HG02840 (cell line): ENCODE results near the gene NOTUM.

Source experiments
- ATAC-seq: cut with Tn5 transposase; IDR thresholded peaks from one replicate; pipeline ENCODE4 v1.9.1; 2021; ENCODE audit warnings: mild to moderate bottlenecking, moderate library complexity, moderate number of reproducible peaks; ENCODE audit not compliant: unreplicated experiment, low FRiP score

The NOTUM gene

DNA sequence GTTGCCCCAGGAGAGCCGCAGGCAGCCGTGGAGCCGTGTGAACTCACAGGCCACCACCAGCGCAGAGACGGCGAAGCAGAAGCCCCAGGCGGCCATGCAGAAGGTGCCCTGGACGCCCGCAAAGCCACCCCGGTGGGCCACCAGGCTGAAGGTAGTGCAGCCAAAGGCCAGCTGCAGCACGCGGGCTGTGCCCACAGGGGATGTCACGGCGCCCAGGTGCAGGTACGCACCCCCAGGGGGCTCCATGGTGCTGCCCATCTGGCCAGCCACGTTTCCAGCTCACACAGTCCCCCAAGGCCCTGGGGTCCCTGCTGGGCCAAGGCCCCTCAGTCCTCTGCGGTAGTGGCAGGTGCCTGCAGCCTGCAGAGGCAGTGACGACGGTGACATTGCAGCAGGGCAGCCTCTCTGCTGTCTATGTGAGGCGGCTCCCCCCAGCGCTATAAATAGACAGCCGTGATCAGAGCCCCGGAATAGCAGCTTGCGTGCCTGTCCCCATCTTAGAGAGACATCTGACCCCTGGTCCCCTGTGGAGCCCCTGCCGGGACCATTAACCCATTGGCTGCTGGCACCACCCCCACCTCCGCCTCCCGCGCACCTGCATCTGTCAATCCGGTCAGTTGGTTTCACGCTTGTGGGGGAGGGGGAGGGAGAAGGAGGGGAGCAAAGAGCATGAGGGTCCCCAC is 19.4 kb downstream of the NOTUM start:
- no peak for ATAC-seq

DNA sequence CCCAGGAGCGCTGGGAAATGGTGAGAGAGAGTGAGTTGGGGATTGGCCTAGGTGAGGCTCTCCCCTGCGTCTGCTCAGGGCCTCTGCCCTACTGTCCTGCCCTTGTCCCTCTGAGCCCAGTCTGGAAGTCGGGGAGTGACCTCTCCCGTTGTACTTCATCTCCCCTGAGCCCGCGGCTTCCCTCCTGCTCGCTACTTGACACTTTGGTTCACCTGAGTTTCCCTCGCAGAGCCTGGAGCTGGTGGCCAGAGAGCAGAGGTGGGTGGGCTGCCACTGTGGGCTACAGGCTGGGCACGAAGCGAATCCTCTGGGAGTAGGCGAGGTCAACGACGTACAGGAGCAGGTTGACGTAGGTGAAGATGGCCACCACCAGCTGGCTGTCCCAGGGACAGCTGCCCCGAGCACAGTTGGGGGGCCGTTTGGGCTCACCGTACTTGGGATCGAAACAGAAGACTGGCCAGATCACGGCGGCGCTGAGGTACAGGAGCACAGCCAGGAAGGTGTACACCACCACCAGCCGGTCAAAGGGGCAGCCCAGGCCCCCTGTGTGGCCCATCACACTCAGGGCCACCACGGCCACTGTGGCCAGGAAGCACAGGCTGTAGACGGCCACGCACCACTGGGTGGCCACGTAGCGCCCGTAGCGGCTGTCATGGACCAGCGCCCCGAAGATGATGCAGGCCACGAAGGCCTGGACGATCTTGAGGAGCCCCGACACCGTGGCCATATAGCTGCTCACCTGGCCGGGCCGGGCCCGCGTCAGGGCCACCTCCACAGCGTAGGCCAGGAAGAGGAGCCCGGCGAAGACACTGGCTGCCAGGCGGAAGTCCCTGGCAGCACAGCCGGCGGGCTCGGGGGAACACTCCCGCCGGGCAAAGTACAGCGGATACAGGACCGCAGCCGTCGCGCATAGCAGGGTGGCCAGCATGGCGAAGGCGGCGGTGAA is 20.2 kb downstream of the NOTUM start:
- no peak for ATAC-seq

DNA sequence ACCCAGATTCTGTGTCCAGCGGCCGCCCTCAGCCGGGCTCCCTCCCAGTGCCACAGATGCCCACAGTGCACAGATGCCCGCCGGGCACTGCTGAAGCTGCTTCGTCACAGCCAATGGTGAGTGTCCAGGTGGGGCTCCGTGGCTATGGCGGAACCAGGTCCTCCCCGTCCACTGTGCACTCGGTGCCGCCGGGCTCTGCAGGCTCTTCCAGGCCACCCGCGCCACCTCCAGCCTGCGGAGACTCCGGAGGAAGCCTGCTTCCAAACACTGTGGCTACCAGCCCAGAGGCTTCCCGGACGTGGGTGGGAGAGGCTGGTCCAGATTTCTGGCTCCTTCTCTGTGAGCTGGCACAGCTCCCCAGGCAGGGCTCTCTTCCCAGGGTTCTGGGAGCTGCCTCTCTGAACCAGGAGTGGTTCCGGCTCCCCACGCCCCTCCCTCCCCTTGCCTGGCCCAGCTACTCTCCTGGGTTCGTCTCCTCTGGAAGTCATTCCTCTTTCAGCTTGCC is 21.1 kb downstream of the NOTUM start:
- ATAC-seq: no peak

DNA sequence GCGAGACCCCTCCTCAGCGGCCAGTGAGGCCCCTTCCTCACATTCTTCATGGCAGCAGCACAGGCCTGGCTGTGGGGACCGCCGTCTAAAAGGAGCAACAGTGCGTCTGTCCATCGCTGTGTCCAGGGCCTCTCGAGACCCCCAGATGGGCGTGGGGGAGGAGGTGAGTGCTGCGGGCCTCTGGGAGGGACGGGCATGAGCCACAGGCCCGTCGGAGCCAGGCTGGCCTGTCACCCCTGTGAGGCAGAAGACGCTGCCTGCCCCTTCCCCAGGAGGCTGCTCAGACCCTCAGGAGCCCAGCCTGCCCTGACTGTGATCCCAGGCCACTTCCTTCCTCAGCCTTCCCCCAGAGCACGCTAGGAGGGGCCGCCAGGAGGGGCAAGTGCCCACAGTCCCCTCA is 21.8 kb downstream of the NOTUM start:
- no peak for ATAC-seq

DNA sequence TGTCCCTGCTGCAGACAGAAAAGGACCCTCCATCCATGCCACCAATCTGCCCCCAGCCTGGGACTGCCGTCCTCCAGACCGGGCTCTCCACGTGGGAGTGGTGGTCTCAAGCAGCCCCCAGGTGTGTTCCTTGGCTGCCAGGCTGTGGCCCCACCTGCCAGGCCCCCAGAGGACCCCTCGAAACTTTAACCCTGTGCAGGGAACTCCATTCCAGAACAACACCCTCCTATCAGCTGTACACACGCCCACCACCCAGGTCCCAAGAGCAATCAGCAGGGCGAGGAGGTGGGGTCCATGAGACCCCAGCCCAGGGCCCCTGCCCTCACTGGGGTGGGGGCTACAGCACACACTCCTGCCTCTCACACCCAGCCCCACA is 25.3 kb downstream of the NOTUM start:
- no peak for ATAC-seq

DNA sequence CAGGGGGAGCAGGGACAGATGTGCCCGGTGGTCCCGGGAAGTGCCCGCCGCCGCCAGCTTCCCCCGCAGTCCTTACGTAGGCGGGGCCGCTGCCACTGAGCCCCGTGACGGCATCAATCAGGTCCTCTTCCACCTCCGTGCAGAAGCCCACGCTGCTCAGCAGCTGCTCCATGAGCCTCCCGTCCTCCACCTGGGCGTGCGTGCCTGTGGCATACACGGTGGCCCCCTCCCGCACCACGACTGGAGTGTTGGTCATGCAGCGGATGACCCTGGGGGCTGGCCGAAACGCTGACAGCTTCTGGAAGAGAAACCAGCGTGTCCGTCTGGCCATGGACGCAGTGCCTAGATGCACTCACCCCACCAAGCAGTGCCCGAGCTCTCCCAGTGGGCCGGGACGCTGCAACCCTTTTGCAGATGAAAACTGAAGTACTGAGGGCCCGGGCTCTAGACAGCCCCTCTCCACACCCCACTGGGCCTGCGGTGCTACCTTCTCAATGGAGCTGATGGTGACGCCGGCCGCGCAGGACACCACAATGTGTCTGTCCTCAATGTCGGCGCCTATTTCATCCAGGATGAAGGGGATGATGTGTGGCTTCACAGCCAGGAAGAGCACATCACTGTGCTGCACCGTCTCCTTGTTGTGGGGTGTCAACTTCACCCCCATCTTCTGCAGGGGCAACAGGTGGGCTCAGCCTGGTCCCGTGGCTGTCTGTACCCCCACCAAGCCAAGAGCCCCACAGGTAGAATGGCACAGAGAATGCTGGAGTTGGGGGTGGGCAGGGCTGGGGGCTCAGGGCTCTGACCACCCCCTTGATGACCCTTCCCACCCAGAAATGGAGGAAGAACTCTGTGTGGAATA is 25.9 kb downstream of the NOTUM start:
- ATAC-seq: no peak

DNA sequence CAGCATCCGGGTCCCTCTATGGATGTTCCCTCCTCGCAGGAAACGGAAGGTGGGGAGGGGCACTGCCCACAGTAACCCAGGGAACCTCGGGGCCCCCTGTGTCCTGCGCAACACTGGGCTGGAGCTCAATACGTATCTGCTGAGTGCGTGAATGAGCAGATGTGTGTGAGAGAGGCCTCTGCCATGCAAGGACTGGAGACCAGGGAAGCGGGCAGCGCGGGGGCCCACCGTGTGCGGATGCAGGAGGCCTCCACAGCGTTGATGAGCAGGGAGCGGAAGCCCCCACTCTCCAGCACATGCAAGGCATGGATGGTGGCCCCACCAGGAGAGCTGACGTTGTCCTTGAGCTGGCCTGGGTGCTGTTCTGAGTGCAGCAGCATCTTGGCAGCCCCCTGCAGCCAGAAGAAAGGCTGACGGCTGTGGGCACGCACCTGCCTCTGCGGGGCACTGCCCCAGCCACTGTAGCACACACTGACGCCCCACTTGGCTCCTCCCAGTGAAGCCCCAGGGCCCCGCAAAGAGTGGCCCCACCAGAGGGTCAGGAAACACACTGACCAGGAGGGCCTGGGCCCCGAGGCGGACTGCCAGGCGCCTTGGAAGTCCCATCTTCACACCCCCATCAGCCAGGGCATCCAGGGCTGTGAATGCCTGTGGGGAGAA is 26.8 kb downstream of the NOTUM start:
- ATAC-seq: no peak

DNA sequence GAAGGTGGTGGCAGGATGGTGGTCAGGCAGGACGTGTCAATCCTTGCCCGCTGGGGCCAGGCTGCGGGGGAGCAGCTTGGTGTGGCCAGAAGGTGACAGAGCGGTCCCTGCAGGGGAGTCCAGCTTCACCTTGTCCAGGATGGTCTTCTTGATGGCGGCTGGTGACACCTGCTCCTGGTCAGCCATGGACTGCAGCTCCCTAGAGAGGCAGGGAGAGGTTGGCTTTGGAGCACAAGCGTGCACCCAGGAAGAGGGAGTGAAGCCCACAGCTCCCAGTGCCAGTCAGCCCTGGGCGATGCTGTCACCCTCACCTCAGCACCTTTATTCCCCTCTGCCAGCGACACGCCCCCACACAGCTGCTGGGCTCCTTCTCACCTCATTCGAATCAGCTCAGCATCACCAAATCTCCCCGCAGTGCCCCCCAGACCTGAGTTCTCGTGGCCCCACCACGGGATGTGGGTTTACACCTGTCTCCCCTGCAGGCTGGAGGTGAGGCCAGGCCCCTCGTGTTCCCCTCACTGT is 27.7 kb downstream of the NOTUM start:
- ATAC-seq: no peak

DNA sequence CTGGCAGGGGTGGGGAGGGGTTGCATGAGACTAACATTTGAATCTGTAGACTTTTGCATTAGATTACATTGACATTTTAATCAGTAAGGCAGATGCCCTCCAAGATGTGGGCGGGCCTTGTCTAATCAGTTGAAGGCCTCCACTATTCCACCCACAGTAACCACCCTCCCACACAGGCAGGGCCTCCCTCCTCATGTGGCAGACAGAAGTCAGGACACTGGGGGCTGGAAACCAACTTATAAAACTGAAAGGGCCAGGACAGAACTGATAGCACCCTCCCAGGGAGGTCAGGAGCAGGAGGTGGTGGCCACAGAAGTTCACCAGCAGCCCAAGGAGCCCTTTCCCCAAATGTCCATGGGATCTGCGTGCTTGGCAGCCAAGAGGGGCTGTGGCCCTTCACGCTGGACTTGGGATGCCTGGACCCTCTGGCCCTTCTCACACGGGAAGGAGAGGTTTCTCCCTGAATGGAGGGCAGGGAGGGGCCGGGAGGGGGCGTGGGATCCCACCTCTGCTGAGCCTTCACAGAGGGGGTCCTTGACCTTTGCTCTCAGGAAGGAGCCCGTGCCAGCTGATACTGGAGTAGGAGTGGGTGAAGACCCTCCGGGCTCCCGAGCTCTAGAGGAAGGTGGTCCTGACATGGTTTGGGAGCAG is 28.5 kb downstream of the NOTUM start:
- ATAC-seq: no peak

DNA sequence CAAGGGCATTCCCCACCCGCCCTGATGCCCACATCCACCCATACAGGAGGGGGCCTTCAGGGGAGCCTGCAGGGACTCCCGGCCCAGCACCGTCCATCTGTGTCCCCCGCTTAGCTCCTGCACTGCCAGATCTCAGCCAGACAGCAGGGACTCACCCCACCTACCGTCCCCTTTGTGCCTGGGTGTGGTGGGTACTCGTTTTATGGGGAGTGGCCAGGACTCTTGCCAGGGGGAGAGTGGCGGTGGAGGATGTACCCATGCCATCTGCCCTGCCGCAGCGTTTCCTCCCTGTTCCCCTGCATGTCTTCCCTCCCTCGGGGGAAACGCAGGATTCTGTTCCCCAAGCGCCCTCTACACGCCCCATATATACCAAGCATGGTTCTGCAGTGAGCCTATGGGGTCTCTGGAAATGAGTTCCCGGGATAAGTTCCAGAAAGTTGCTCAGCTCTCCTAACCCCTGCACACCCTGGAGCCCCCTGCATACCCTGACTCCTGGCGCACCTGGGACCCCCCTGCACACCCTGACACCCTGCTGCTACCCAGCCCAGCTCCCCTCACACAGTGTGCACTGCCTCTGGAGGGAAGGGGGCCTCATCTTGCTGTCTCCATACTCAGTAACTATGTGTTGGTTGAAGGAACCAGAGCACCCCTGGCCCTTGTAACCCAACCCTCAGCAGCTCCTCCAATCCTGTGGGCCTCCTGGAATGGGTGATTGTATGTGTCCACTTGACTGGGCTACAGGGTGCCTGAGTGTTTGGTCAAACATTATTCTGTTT is 29.2 kb downstream of the NOTUM start:
- ATAC-seq: no peak

DNA sequence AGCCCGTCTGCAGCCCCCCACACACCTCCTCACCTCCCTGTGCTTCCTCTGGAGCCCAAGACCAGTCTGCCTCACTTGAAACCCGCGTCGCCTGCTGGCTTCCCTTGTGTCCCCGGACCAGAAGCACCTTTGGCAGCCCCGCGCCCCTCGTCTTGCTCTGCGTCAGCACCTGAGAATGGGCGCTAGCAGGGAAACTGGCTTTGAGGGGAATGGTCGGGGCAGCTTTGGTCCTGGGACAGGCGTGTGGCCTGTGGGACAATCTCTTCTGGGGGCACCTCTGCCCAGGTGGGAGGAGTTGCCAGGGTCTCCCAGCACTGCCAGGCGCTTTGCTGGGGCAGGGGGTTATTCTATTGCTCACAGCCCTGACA is 29.8 kb downstream of the NOTUM start:
- no peak for ATAC-seq

DNA sequence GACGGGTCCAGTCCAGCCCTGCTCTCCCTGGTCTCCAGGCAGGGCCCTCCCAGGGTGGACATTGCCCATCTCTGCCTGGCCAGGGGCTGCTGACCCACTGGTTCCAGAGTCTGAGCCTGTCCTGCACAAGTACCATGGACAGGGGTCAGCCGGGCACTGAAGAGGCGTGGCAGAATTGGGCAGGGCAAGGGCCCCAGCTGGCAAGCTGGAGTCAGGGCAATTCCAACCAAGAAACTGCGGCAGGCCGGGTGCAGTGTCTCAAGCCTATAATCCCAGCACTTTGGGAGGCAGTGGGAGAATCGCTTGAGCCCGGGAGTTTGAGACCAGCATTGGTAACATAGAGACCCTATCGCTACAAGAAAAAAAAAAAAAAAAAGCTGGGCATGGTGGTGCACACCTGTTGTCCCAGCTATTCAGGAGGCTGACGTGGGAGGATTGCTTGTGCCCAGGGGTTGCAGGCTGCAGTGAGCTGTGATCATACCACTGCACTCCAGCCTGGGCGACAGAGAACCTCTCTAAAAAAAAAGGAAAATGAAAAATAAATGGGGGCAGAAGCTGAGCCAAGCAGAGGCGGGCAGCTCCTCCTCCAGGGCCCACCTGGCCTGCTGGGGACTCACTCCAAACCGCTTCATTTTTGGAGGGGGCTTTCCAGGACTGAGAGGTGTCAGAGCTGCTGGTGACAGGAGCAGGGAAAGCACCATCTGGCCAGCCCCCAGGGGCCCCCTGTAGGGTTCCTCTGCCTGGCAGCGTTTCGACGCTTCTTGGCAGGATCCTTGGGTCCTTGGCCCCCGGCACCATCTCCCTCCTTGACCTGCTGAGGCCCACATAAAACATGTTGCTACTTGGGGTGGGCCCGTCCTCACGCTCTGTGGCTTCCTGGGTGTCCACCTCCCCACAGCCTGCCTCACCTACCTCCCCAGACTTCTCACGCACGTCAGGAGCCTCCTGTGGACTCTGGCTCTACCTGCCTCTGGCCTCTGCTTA is 30.6 kb downstream of the NOTUM start:
- no peak for ATAC-seq

DNA sequence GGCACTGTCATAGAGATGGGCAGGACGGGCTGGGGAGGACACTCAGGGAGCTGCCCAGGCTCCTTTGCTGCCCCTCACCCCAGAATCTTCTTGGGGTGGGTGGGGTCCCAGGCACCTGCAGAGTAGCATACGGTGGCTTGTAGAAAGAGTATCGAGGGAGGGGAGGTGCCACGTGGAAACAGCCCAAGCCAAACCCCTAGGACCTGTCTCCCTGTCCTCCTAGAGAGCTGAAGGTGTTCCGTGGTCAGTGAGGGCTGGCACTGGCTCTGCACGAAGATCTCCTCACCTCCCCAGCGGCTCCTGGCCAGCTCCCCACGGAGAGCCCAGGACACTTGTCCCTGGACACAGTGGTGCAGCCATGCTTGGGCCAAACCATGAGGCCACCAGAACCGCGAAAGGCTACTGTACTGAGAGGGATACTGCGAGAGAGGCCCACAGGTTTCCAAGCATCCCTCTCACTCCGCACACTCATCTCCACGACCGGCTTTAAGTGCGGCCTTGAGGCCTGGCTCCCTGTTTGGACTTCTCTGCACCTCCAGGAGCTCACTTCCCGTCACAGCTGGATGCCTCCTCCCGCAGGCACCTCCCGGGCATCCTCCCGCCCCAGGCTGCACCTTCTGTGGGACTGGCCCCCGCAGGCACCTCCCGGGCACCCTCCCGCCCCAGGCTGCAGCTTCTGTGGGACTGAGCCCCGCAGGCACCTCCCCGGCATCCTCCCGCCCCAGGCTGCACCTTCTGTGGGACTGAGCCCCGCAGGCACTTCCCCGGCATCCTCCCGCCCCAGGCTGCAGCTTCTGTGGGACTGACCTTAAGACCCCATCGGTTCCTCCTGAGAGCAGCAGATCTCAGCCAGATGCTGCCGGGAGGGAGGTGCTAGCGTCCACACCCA is 31.5 kb downstream of the NOTUM start:
- no peak for ATAC-seq

DNA sequence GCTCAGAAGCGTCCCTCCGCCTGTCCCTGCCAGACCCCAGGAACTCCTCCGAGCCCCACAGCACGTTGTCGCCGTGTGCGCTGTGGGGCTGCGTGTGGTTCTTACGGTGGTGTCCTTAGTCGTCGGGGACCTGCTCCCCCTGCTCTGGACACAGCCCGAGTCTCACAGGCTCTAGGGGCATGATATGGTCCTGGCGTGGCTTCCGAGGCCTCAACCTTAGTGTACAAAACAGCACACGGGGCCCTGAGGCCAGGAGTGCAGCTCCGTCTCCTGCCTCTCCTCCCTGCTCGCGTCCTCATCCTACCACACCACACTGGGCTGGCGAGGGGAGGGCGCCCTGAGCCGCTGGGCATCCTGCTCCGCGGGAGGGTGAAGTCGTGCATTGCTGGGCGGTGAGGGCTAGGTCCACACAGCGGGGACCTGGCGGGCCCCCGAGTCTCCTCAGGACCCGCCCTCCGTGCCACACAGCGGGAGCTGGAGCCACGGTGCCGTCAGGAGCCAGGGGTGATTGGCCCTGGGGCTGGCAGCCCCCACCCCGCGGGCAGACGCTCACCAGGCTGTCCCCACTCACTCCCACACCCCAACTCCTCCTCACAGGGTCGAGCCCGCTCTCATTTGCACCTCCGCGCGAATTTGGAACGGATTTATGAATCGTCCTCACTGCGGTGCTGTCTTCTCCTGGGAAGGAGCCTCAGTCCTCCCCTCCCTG is 32.3 kb downstream of the NOTUM start:
- no peak for ATAC-seq

DNA sequence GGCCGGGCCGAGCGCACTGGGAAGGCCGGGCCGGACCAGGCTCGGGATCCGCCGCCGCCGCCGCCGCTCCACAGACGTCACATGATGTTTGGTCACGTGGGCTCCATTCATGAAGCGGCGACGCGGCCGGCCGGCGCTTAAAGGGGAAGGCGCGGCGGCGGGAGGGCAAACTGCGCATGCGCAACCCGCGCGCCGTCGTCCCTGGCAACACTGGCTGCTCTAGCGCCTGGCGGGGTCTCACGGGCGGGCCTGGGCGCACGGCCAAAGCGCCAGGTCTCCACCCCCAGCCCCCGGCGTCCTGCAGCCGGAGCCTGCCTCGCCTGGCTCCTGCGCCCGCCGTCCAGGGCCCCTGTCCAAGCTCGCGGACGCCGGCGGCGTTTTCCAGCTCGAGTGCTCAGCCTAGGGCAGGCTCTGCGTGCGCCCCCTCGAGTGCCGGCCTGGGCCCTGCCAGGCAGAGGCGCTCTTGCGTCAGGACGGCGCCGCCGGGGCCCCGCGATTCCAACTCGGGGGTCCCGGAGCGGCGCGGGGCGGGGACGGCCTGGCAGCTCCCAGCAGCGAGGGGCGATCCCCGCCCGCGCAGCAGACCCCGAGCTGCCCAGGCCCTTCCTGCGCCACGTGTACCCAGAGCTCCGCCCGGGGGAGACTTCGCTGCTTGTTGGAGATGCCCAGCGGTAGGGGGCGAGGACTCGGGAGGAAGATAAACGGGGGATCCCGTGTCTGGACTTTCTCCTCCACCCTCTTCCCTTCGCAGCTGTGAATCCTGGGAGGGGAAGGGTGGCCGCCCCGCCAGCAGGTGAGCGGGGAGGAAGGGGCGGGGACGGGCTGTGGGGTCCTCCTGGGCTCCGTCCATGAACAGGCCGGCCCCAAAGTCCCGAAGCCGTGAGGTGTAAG is 33.1 kb downstream of the NOTUM start, which contains the start of gene MAFG:
Gene MAFG (minus strand): TSS at position 83 of the 891 bp plus-strand sequence. CDS start 4,550 bp downstream, outside the sequence.
- peak; percentile 61 for ATAC-seq
